Measurements from ENCODE around the gene HINT1. TPM values are rescaled to one million over a fixed set of nuclear protein-coding genes. Genes with fewer than 3 reads are reported as not detected.

The HINT1 gene
- total RNA-seq, 1 donor from 2014 or later: 155 TPM

DNA sequence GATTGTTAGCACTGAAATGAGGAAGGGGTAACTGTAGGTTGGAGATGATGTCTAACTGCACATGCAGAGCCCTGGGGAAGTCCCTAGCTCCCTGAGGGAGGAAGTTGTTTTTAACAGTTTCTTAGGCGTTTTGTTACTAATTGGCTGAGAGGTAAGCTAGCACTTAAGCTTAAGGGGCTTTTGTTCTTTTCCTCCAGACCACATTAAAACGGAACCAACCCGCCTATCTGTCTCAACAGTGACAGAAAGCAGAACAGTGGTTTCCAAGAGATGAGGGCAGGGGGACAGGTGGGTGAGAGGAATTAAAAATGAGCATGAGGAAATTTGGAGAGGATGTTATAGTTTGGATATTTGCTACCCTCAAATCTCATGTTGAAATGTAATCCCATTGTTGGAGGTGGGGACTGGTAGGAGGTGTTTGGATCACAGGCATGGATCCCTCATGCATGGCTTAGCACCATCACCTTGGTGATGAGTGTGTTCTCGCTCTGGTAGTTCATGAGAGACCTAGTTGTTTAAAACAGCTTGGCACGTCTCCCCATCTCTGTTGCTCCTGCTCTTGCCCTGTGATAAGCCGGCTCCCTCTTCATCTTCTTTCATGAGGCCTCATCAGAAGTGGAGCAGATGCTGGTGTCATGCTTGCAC, 44.6 kb upstream of the HINT1 start:
- Histone ChIP-seq H3K9me3 (replicated peaks) (no peaks in the 10 kb centered on the region), H3K27ac (replicated peaks) (no peak overlapping the region), H3K4me3 (no peak overlapping the region), H3K27me3 (ENCODE audit: low read depth) (no peaks in the 10 kb centered on the region), H3K36me3 (no peaks in the 10 kb centered on the region), H3K4me1 (no peaks in the 10 kb centered on the region)
- intact Hi-C loops (cut with micrococcal nuclease): no loop called here
- no peak for DNase-seq
- TF ChIP-seq, protein P1, sequence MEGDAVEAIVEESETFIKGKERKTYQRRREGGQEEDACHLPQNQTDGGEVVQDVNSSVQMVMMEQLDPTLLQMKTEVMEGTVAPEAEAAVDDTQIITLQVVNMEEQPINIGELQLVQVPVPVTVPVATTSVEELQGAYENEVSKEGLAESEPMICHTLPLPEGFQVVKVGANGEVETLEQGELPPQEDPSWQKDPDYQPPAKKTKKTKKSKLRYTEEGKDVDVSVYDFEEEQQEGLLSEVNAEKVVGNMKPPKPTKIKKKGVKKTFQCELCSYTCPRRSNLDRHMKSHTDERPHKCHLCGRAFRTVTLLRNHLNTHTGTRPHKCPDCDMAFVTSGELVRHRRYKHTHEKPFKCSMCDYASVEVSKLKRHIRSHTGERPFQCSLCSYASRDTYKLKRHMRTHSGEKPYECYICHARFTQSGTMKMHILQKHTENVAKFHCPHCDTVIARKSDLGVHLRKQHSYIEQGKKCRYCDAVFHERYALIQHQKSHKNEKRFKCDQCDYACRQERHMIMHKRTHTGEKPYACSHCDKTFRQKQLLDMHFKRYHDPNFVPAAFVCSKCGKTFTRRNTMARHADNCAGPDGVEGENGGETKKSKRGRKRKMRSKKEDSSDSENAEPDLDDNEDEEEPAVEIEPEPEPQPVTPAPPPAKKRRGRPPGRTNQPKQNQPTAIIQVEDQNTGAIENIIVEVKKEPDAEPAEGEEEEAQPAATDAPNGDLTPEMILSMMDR (IDR thresholded peaks at IDR 0.05; ENCODE audit: borderline replicate concordance): no peak

DNA sequence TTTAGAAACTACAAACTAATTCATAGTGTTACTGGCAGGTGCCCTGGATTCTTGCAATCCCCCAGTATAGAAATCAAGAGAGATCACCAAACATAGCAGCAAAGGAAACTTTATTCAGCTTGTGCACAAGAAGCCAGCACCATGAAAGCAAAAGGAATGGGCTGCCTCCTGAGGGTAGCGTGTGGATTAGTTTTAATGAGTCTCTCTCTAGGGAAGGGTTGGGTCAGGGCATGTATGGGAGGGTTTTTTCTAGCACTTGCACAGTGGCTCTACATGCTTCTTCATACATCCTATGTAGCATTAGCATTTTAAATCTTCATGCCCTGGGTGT, 44.1 kb upstream of the HINT1 start:
- no peak for DNase-seq
- Histone ChIP-seq H3K9me3 (replicated peaks) (no peaks in the 10 kb centered on the region), H3K4me1 (no peaks in the 10 kb centered on the region), H3K27me3 (ENCODE audit: low read depth) (no peaks in the 10 kb centered on the region), H3K4me3 (no peak overlapping the region), H3K27ac (replicated peaks) (no peak overlapping the region), H3K36me3 (no peaks in the 10 kb centered on the region)
- intact Hi-C loops (cut with micrococcal nuclease): no loop called here
- TF ChIP-seq, protein P1 (IDR thresholded peaks at IDR 0.05; ENCODE audit: borderline replicate concordance): no peak

- H3K9me3 ChIP-seq (replicated peaks): no peaks in the 10 kb centered on the region
- H3K4me1 ChIP-seq: no peaks in the 10 kb centered on the region
- peaks cover 9% of the 10 kb centered on the region for H3K36me3 ChIP-seq
- no peak overlapping the region for H3K4me3 ChIP-seq
- TF ChIP-seq, protein P1 (IDR thresholded peaks at IDR 0.05; ENCODE audit: borderline replicate concordance): no peak
- no peaks in the 10 kb centered on the region for H3K27me3 ChIP-seq (ENCODE audit: low read depth)
- DNase-seq: no peak
- intact Hi-C loops (cut with micrococcal nuclease): no loop called here
- H3K27ac ChIP-seq (replicated peaks): no peak overlapping the region
These were observed 41.7 kb upstream of the HINT1 start for GRCh38 chr5:131206772-131207171.

- TF ChIP-seq, protein P1 (IDR thresholded peaks at IDR 0.05; ENCODE audit: borderline replicate concordance): no peak
- H3K9me3 ChIP-seq (replicated peaks): no peaks in the 10 kb centered on the region
- DNase-seq: no peak
- H3K27ac ChIP-seq (replicated peaks): no peak overlapping the region
- no peak overlapping the region for H3K4me3 ChIP-seq
- H3K4me1 ChIP-seq: no peaks in the 10 kb centered on the region
- H3K36me3 ChIP-seq: peaks cover 11% of the 10 kb centered on the region
- intact Hi-C loops (cut with micrococcal nuclease): no loop called here
- no peaks in the 10 kb centered on the region for H3K27me3 ChIP-seq (ENCODE audit: low read depth)
These were observed 41.0 kb upstream of the HINT1 start for GRCh38 chr5:131206061-131206460.

GRCh38 chr5:131204964-131205363, 39.9 kb upstream of the HINT1 start:
- H3K4me3 ChIP-seq: no peak overlapping the region
- H3K4me1 ChIP-seq: no peaks in the 10 kb centered on the region
- no peak for DNase-seq
- no peaks in the 10 kb centered on the region for H3K9me3 ChIP-seq (replicated peaks)
- TF ChIP-seq, protein P1 (IDR thresholded peaks at IDR 0.05; ENCODE audit: borderline replicate concordance): no peak
- intact Hi-C loops (cut with micrococcal nuclease): no loop called here
- no peak overlapping the region for H3K27ac ChIP-seq (replicated peaks)
- H3K27me3 ChIP-seq (ENCODE audit: low read depth): no peaks in the 10 kb centered on the region
- peaks cover 19% of the 10 kb centered on the region for H3K36me3 ChIP-seq
